Measurements from ENCODE around the gene PTPRT.

Gene PTPRT

GRCh38 chr20:42191140-42191860, 998.4 kb downstream of the PTPRT start:
- DNase-seq (ENCODE audit: low read depth) = no peak

- no peak for DNase-seq (ENCODE audit: low read depth)
Observed at GRCh38 chr20:42190084-42190483, 999.6 kb downstream of the PTPRT start.

- DNase-seq (ENCODE audit: low read depth) = no peak
Observed at GRCh38 chr20:42186337-42186736, 1003.4 kb downstream of the PTPRT start.

GRCh38 chr20:42183147-42183546, 1006.6 kb downstream of the PTPRT start:
- DNase-seq (ENCODE audit: low read depth) = no peak

GRCh38 chr20:42181064-42181463, 1008.6 kb downstream of the PTPRT start:
- no peak for DNase-seq (ENCODE audit: low read depth)

GRCh38 chr20:42179768-42180167, 1009.9 kb downstream of the PTPRT start:
- no peak for DNase-seq (ENCODE audit: low read depth)

- no peak for DNase-seq (ENCODE audit: low read depth)
Observed at GRCh38 chr20:42173440-42173839, 1016.3 kb downstream of the PTPRT start.

- DNase-seq (ENCODE audit: low read depth) = no peak
Observed at GRCh38 chr20:42164121-42164890, 1025.4 kb downstream of the PTPRT start.

GRCh38 chr20:42161228-42161829, 1028.4 kb downstream of the PTPRT start:
- no peak for DNase-seq (ENCODE audit: low read depth)

- no peak for DNase-seq (ENCODE audit: low read depth)
Observed at GRCh38 chr20:42159808-42160207, 1029.9 kb downstream of the PTPRT start.

GRCh38 chr20:42158272-42158671, 1031.4 kb downstream of the PTPRT start:
- no peak for DNase-seq (ENCODE audit: low read depth)

GRCh38 chr20:42155586-42155985, 1034.1 kb downstream of the PTPRT start:
- DNase-seq (ENCODE audit: low read depth) = no peak

GRCh38 chr20:42152575-42152974, 1037.1 kb downstream of the PTPRT start:
- no peak for DNase-seq (ENCODE audit: low read depth)

- no peak for DNase-seq (ENCODE audit: low read depth)
Observed at GRCh38 chr20:42150230-42150629, 1039.5 kb downstream of the PTPRT start.

GRCh38 chr20:42138729-42139128, 1051.0 kb downstream of the PTPRT start:
- no peak for DNase-seq (ENCODE audit: low read depth)

- no peak for DNase-seq (ENCODE audit: low read depth)
Observed at GRCh38 chr20:42134265-42135098, 1055.2 kb downstream of the PTPRT start.

- DNase-seq (ENCODE audit: low read depth) = no peak
Observed at GRCh38 chr20:42130810-42131596, 1058.7 kb downstream of the PTPRT start.

- DNase-seq (ENCODE audit: low read depth) = no peak
Observed at GRCh38 chr20:42125426-42125825, 1064.3 kb downstream of the PTPRT start.

- no peak for DNase-seq (ENCODE audit: low read depth)
Observed at GRCh38 chr20:42123981-42124473, 1065.7 kb downstream of the PTPRT start.

GRCh38 chr20:42118409-42119125, 1071.1 kb downstream of the PTPRT start:
- no peak for DNase-seq (ENCODE audit: low read depth)

GRCh38 chr20:42118001-42118400, 1071.7 kb downstream of the PTPRT start:
- no peak for DNase-seq (ENCODE audit: low read depth)

Measured in stimulated activated CD8-positive, alpha-beta memory T cell treated with anti-CD3 and anti-CD28 coated beads, Interleukin-15, amount 100 ng/mL, for 1 hour (primary cell).